Upper lobe of left lung (tissue), 6 donors: ENCODE results near the gene CRIP2. TPM values are rescaled to one million over a fixed set of nuclear protein-coding genes. Genes with fewer than 3 reads are reported as not detected.

ENCODE experiments used
- ATAC-seq, 2 donors: fragments of 200-7000 bp; cut with Tn5 transposase; one replicate each; pipeline ENCODE4 v1.9.1; 2022; ENCODE audit warnings: mild to moderate bottlenecking in 2 of 2, moderate library complexity in 2 of 2; ENCODE audit not compliant: low FRiP score in 2 of 2
- DNase-seq, 2 donors: peaks; one replicate each; pipeline ENCODE4 v3.0.0-alpha.2; 2019 to 2020
- H3K27ac ChIP-seq, 4 donors: fragments of 200-600 bp; sonication (generic); one replicate each; pipeline ENCODE4 v1.5.1; 2016 to 2019
- H3K27me3 ChIP-seq, 4 donors: fragments of 200-600 bp; sonication (generic); one replicate each; pipeline ENCODE4 v1.5.1; 2017 to 2019
- H3K36me3 ChIP-seq, 4 donors: fragments of 200-600 bp; sonication (generic); one replicate each; pipeline ENCODE4 v1.5.1; 2016 to 2019
- H3K4me1 ChIP-seq, 4 donors: fragments of 200-600 bp; sonication (generic); one replicate each; pipeline ENCODE4 v1.5.1; 2018 to 2019
- H3K4me3 ChIP-seq, 4 donors: fragments of 200-600 bp; sonication (generic); one replicate each; pipeline ENCODE4 v1.5.1; 2017 to 2019; ENCODE audit warnings: mild to moderate bottlenecking in 2 of 4, moderate library complexity in 1 of 4
- H3K9me3 ChIP-seq, 4 donors: fragments of 200-600 bp; sonication (generic); one replicate each; pipeline ENCODE4 v1.5.1; 2018 to 2019
- EP300 ChIP-seq, 4 donors: sonication (generic); formaldehyde crosslinking; IDR thresholded peaks; one replicate each; pipeline ENCODE4 v1.5.1; 2017; ENCODE audit warnings: antibody characterized with exemption in 4 of 4, control low read depth in 2 of 4
- POLR2A ChIP-seq, 4 donors: fragments of 450-650 bp; IDR thresholded peaks; one replicate each; pipeline ENCODE4 v1.5.1; 2016 to 2017; ENCODE audit warnings: antibody characterized with exemption in 4 of 4, mild to moderate bottlenecking in 2 of 4
- POLR2AphosphoS5 ChIP-seq, 2 donors: sonication (generic); formaldehyde crosslinking; IDR thresholded peaks; one replicate each; pipeline ENCODE4 v1.5.1; 2017; ENCODE audit warnings: antibody characterized with exemption in 2 of 2
- WGBS, 2 donors: methylation state at CpG; one replicate each; pipeline ENCODE4 v1.1.5; 2017 to 2018; 5-methylcytosine and 5-hydroxymethylcytosine counted together
- total RNA-seq, 6 donors: library from RNA; depleted of rRNA in 4 of 6; stranded (reverse); fragments of >200 nt in 4 of 6; gene quantifications; one replicate each; pipeline versions ENCODE4 v1.1.0 to v1.2.1, GENCODE V29; 2016 to 2021
- TF ChIP-seq, protein P1 (sequence below), 6 experiments: fragments of 450-650 bp in 4 of 6; fragments of 200-600 bp in 2 of 6; sonication (generic) in 2 of 6; IDR thresholded peaks; one replicate each; pipeline ENCODE4 v1.5.1; 2016 to 2019; ENCODE audit warnings: antibody characterized with exemption in 6 of 6
- donor health status: DM: no; HTN: no; CAD: no; lungs with moderate emphysema.
- donor health status: DM: no; HTN: yes; CAD: no; lungs with severe emphysema.

CRIP2 gene
- total RNA-seq, 6 donors from 2014 or later = 55.5 to 422 (median 190) TPM

DNA sequence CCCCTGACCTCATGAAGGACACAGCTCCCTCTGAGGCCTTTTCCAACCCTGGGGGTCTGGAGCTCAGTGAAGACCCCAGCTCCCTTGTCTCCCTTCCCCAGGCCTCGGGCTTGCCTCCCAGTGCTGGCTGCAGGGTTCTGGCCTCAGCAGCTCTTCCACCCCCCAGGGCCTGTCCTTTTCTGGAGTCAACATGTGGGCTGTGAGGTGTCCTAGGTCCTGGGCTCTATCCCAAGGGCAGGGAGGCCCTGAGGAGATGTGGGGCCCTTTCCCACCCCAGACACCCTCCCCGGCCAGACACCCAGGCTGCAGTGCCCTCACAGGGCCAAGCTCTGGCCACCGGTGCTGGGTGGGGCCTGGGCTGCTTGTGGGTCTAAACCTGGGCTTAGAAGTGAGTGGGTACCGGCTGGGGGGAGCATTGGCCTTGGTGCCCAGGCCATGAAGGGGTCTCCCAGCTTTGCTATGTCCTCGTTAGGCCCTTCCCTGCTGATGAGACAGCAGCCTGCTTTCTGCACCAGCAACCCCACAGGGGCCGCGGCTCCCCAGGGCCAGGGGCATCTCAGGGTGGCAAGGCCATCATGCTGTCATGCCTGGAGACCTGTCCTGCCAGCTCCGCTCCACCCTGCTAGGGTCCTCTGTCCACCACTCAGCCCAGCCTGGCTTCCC lies 2.7 kb upstream of the CRIP2 start:
- H3K36me3 ChIP-seq = peaks cover 0 to 28% (median 18%) of the 10 kb centered on the region in 4 donors
- no peak for DNase-seq
- peak overlapping the region; percentile 74 to 93 (median 87) for H3K27ac ChIP-seq
- no peak overlapping the region for H3K4me3 ChIP-seq
- no peak for ATAC-seq
- TF ChIP-seq POLR2AphosphoS5 (IDR thresholded peaks at IDR 0.05) (no peak), POLR2A (IDR thresholded peaks at IDR 0.05) (no peak), EP300 (IDR thresholded peaks at IDR 0.05) (no peak)
- TF ChIP-seq, protein P1, sequence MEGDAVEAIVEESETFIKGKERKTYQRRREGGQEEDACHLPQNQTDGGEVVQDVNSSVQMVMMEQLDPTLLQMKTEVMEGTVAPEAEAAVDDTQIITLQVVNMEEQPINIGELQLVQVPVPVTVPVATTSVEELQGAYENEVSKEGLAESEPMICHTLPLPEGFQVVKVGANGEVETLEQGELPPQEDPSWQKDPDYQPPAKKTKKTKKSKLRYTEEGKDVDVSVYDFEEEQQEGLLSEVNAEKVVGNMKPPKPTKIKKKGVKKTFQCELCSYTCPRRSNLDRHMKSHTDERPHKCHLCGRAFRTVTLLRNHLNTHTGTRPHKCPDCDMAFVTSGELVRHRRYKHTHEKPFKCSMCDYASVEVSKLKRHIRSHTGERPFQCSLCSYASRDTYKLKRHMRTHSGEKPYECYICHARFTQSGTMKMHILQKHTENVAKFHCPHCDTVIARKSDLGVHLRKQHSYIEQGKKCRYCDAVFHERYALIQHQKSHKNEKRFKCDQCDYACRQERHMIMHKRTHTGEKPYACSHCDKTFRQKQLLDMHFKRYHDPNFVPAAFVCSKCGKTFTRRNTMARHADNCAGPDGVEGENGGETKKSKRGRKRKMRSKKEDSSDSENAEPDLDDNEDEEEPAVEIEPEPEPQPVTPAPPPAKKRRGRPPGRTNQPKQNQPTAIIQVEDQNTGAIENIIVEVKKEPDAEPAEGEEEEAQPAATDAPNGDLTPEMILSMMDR (IDR thresholded peaks at IDR 0.05) = no peak
- peaks cover 46 to 73% (median 56%) of the 10 kb centered on the region in 4 donors for H3K4me1 ChIP-seq
- H3K9me3 ChIP-seq = no peaks in the 10 kb centered on the region
- peaks cover 0 to 11% (median 3%) of the 10 kb centered on the region in 4 donors for H3K27me3 ChIP-seq
- WGBS, 2 donors = 84% methylated on average over 2 of the region's 8 CpGs; no CpG with 5 or more reads in 1 of the 2 donors

GRCh38 chr14:105472486-105472991 lies 2.1 kb upstream of the CRIP2 start:
- Histone ChIP-seq H3K4me3 (no peak overlapping the region), H3K4me1 (peaks cover 49 to 78% (median 61%) of the 10 kb centered on the region in 4 donors), H3K27ac (peak overlapping the region; percentile 74 to 93 (median 87)), H3K9me3 (no peaks in the 10 kb centered on the region), H3K27me3 (peaks cover 0 to 11% (median 3%) of the 10 kb centered on the region in 4 donors), H3K36me3 (peaks cover 0 to 25% (median 13%) of the 10 kb centered on the region in 4 donors)
- TF ChIP-seq, protein P1 (IDR thresholded peaks at IDR 0.05) = peak in 3 of 6 experiments; percentile 7 to 36 (median 14)
- TF ChIP-seq EP300 (IDR thresholded peaks at IDR 0.05) (no peak), POLR2A (IDR thresholded peaks at IDR 0.05) (no peak), POLR2AphosphoS5 (IDR thresholded peaks at IDR 0.05) (no peak)
- ATAC-seq (peak in 1 of 2 donors; percentile 0), DNase-seq (no peak)
- 56 to 60% methylated on average over 2 to 12 of the region's 12 CpGs for WGBS, 2 donors

GRCh38 chr14:105473033-105473676 lies 1.5 kb upstream of the CRIP2 start:
- peak overlapping the region; percentile 74 to 93 (median 87) for H3K27ac ChIP-seq
- no peaks in the 10 kb centered on the region for H3K9me3 ChIP-seq
- TF ChIP-seq POLR2A (IDR thresholded peaks at IDR 0.05) (no peak), POLR2AphosphoS5 (IDR thresholded peaks at IDR 0.05) (no peak), EP300 (IDR thresholded peaks at IDR 0.05) (no peak)
- TF ChIP-seq, protein P1 (IDR thresholded peaks at IDR 0.05) = no peak
- peaks cover 0 to 12% (median 5%) of the 10 kb centered on the region in 4 donors for H3K27me3 ChIP-seq
- peaks cover 49 to 83% (median 63%) of the 10 kb centered on the region in 4 donors for H3K4me1 ChIP-seq
- DNase-seq (no peak), ATAC-seq (no peak)
- H3K36me3 ChIP-seq = peaks cover 0 to 21% (median 11%) of the 10 kb centered on the region in 4 donors
- 36 to 50% methylated on average over 1 to 4 of the region's 7 CpGs for WGBS, 2 donors
- peak overlapping the region in 3 of 4 donors; percentile 59 to 89 (median 81) for H3K4me3 ChIP-seq

- Histone ChIP-seq H3K27ac (peak overlapping the region; percentile 74 to 93 (median 87)), H3K36me3 (peaks cover 0 to 25% (median 12%) of the 10 kb centered on the region in 4 donors), H3K9me3 (no peaks in the 10 kb centered on the region), H3K4me1 (peaks cover 48 to 84% (median 62%) of the 10 kb centered on the region in 4 donors), H3K4me3 (peak overlapping the region; percentile 5 to 89 (median 70)), H3K27me3 (peaks cover 0 to 16% (median 7%) of the 10 kb centered on the region in 4 donors)
- TF ChIP-seq POLR2AphosphoS5 (IDR thresholded peaks at IDR 0.05) (peak in 1 of 2 donors; percentile 20), EP300 (IDR thresholded peaks at IDR 0.05) (no peak), POLR2A (IDR thresholded peaks at IDR 0.05) (peak in 2 of 4 donors; percentile 19 to 23)
- ATAC-seq = peak; percentile 74 to 77
- 0 to 8% methylated on average over 6 to 34 of the region's 60 CpGs for WGBS, 2 donors
- peak; percentile 91 to 98 for DNase-seq
Observed at GRCh38 chr14:105473677-105474482, 741 bp upstream of the CRIP2 start.
